DOHH2 (cell line): ENCODE results near the gene SEPTIN5.

Source experiments
- CTCF ChIP-seq: fragments of 200-600 bp; sonication (generic); IDR thresholded peaks from one replicate; pipeline ENCODE4 v1.5.1; 2014; ENCODE audit warnings: antibody characterized with exemption, mild to moderate bottlenecking, low read depth, low read length; ENCODE audit not compliant: poor library complexity, severe bottlenecking
- EZH2phosphoT487 ChIP-seq: fragments of 200-600 bp; sonication (generic); IDR thresholded peaks from 2 replicates; pipeline ENCODE4 v1.6.1; 2017; ENCODE audit warnings: borderline replicate concordance, mild to moderate bottlenecking, antibody characterized with exemption, low read length, moderate library complexity, mixed read lengths

- no peak for TF ChIP-seq EZH2phosphoT487
- no peak for TF ChIP-seq CTCF
Measured at GRCh38 chr22:19757985-19758895, 43.9 kb downstream of the SEPTIN5 start.
